Adrenal gland (tissue), 12 donors: ENCODE results near the gene BOD1L1. TPM values are rescaled to one million over a fixed set of nuclear protein-coding genes. Genes with fewer than 3 reads are reported as not detected.

Source experiments
- DNase-seq, 7 donors: peaks; one replicate each; pipeline ENCODE4 v3.0.0-alpha.2; 2019 to 2020
- H3K27ac ChIP-seq, 5 donors: fragments of 200-600 bp; sonication (generic) in 4 of 5; 1 replicate in 3 of 5; 2 replicates in 2 of 5; pipeline versions ENCODE4 v1.5.1 to v1.8.0; 2016 to 2020; ENCODE audit warnings: mild to moderate bottlenecking in 1 of 5
- H3K27me3 ChIP-seq: fragments of 200-600 bp; 2 replicates; pipeline ENCODE4 v1.8.0; 2021
- H3K36me3 ChIP-seq, 2 donors: fragments of 200-600 bp; replicated peaks in 1 of 2; 1 replicate in 1 of 2; 2 replicates in 1 of 2; pipeline versions ENCODE4 v1.5.1 to v1.8.0; 2018 to 2022
- H3K4me1 ChIP-seq, 2 donors: fragments of 200-600 bp; replicated peaks in 1 of 2; 1 replicate in 1 of 2; 2 replicates in 1 of 2; pipeline versions ENCODE4 v1.5.1 to v1.8.0; 2018 to 2021
- H3K4me3 ChIP-seq, 4 donors: fragments of 200-600 bp; sonication (generic) in 3 of 4; one replicate each; pipeline ENCODE4 v1.5.1; 2016 to 2018
- H3K9me3 ChIP-seq, 3 donors: fragments of 200-600 bp; sonication (generic) in 1 of 3; replicated peaks in 1 of 3; 1 replicate in 2 of 3; 2 replicates in 1 of 3; pipeline versions ENCODE4 v1.5.1 to v1.8.0; 2016 to 2021
- CTCF ChIP-seq, 6 experiments: fragments of 450-650 bp in 4 of 6; fragments of 200-600 bp in 2 of 6; sonication (generic) in 1 of 6; IDR thresholded peaks; 1 replicate in 5 of 6; 2 replicates in 1 of 6; pipeline versions ENCODE4 v1.5.1 to v1.8.0; 2016 to 2021; ENCODE audit warnings: antibody characterized with exemption in 6 of 6, mild to moderate bottlenecking in 2 of 6, moderate library complexity in 1 of 6
- POLR2A ChIP-seq, 2 donors: fragments of 450-650 bp; IDR thresholded peaks; one replicate each; pipeline ENCODE4 v1.6.1; 2017; ENCODE audit warnings: antibody characterized with exemption in 2 of 2, mild to moderate bottlenecking in 2 of 2, moderate library complexity in 1 of 2
- WGBS, 4 donors: extraction: QIAGEN DNeasy Blood & Tissue Kit in 2 of 4; methylation state at CpG; one replicate each; pipeline versions ENCODE4 v1.1.5 to v1.1.7; 2013 to 2017; 5-methylcytosine and 5-hydroxymethylcytosine counted together
- intact Hi-C, 2 donors: fragments of 100-400 bp; cut with DNase I; formaldehyde crosslinking; loops; one replicate each; pipeline versions ENCODE4 v1.14.1 to v1.15.0; 2022 to 2023
- polyA plus RNA-seq, 3 donors: library from polyadenylated mRNA; stranded (reverse); fragments of 200-250 nt in 2 of 3; fragments of 350-450 nt in 1 of 3; fragmentation: Illumina TruSeq in 1 of 3; extraction: RNeasy Lipid Tissue Mini Kit (QIAGEN cat#74804) in 1 of 3; gene quantifications; one replicate each; pipeline ENCODE4 v1.2.3, GENCODE V29; 2013 to 2014
- total RNA-seq, 9 donors: library from RNA; depleted of rRNA in 4 of 9; stranded (reverse); fragments of >200 nt in 4 of 9; fragments of 120-200 nt in 1 of 9; fragmentation: NEBNext Ultra II Directional in 1 of 9; extraction: Animal tissue kit (Norgen Biotek cat#: 25700) in 1 of 9; gene quantifications; one replicate each; pipeline versions ENCODE4 v1.1.0 to v1.2.4, GENCODE V29; 2013 to 2023
- donor health status: healthy with polysubstance abuse.
- donor health status: Bipolar disorder and iron deficiency.
- donor health status: DM: yes; HTN: yes; CAD: no.
- donor health status: DM: no; HTN: no; CAD: no.
- donor health status: DM: no; HTN: no; CAD: no.
- donor health status: DM: yes; HTN: yes; CAD: no.

Gene BOD1L1
- total and polyA plus RNA-seq, 12 donors: 7.4 to 31.0 (median 20.7) TPM

DNA sequence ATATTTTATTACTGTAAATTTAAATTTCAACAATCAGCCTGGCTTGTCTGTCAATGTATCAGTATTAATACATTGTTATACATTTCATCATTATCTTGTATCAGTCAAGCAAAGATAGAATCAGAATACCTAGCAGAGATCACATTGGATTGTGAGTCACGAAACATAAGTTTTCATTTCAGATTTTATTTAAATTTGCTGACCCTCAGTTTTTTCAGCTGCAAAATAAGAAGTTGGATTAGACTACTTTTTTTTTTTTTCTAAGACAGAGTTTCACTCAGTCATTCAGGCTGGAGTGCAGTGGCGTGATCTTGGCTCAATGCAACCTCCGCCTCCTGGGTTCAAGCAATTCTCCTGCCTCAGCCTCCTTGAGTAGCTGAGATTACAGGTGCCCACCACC, 49.9 kb downstream of the BOD1L1 start:
- intact Hi-C loops: no loop called here
- 89 to 100% (median 99%) methylated on average over 3 of the region's 3 CpGs for WGBS, 4 donors
- Histone ChIP-seq H3K4me1 (no peaks in the 10 kb centered on the region), H3K4me3 (no peak overlapping the region), H3K36me3 (peaks cover 0 to 83% of the 10 kb centered on the region in 2 donors), H3K9me3 (no peaks in the 10 kb centered on the region), H3K27ac (no peak overlapping the region), H3K27me3 (no peaks in the 10 kb centered on the region)
- TF ChIP-seq POLR2A (IDR thresholded peaks at IDR 0.05): no peak
- no peak for TF ChIP-seq CTCF (IDR thresholded peaks at IDR 0.05)
- DNase-seq: no peak

GRCh38 chr4:13570916-13571315, 56.6 kb downstream of the BOD1L1 start:
- no peak overlapping the region for H3K4me3 ChIP-seq
- no peaks in the 10 kb centered on the region for H3K27me3 ChIP-seq
- DNase-seq: no peak
- WGBS, 4 donors: 92 to 97% (median 95%) methylated on average over 2 of the region's 2 CpGs
- no peaks in the 10 kb centered on the region for H3K9me3 ChIP-seq
- TF ChIP-seq POLR2A (IDR thresholded peaks at IDR 0.05) (no peak), CTCF (IDR thresholded peaks at IDR 0.05) (no peak)
- H3K4me1 ChIP-seq: no peaks in the 10 kb centered on the region
- H3K36me3 ChIP-seq: peaks cover 0 to 61% of the 10 kb centered on the region in 2 donors
- no peak overlapping the region for H3K27ac ChIP-seq
- intact Hi-C loops: no loop called here

DNA sequence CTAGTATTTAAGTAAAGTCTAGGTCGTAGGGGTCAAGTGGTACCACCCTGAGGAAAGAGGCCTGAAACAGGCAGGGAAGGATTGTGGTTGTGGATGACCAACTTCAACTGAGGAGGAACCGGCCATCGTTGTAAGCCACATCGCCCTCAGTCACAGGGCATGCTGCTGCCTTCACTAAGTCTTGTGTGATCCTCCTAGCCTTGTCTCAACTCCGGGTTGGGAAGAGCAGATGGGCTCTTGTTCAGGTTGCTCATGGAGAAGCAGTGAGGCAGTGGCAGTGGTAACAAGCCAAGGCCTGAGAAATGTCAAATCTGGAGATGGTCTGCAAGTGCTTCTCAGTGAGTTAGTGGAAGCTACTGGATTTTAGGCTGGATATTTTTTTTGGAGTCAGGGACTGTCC, 60.4 kb downstream of the BOD1L1 start:
- 88 to 97% (median 93%) methylated on average over 4 to 5 of the region's 5 CpGs for WGBS, 4 donors
- Histone ChIP-seq H3K27ac (no peak overlapping the region), H3K4me3 (no peak overlapping the region), H3K9me3 (no peaks in the 10 kb centered on the region), H3K27me3 (no peaks in the 10 kb centered on the region), H3K4me1 (no peaks in the 10 kb centered on the region), H3K36me3 (peaks cover 0 to 28% of the 10 kb centered on the region in 2 donors)
- TF ChIP-seq POLR2A (IDR thresholded peaks at IDR 0.05) (no peak), CTCF (IDR thresholded peaks at IDR 0.05) (no peak)
- intact Hi-C loops: no loop called here
- no peak for DNase-seq

DNA sequence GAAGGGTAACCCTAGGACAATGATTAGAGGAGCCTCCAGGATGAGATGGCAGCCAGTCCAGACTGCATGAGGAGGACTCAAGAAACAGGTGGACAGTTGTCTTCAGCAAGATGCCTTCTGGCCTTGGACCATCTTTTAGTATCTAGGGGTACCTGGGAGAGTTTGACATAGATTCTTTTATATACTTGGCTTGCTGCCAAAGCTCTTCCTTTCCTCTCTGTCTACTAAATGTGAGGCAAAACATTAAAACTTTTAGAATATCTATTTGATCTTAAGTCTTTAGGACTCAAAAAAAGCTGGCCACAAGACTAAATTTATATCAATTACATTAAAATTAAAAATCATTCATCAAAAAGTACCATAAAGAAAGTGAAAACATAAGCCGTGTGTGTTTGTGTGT, 64.6 kb downstream of the BOD1L1 start:
- no peak overlapping the region for H3K4me3 ChIP-seq
- no peaks in the 10 kb centered on the region for H3K9me3 ChIP-seq
- no peak for TF ChIP-seq POLR2A (IDR thresholded peaks at IDR 0.05)
- TF ChIP-seq CTCF (IDR thresholded peaks at IDR 0.05): no peak
- no peak for DNase-seq
- no peaks in the 10 kb centered on the region for H3K27me3 ChIP-seq
- intact Hi-C loops: no loop called here
- H3K36me3 ChIP-seq: no peaks in the 10 kb centered on the region
- 82 to 94% (median 89%) methylated on average over 1 of the region's 1 CpG for WGBS, 4 donors
- no peak overlapping the region for H3K27ac ChIP-seq
- H3K4me1 ChIP-seq: no peaks in the 10 kb centered on the region
